NCI-H128 (cell line): ENCODE data around the gene APC.
"Not testable (repeated sequence)": the region's sequence is repeated elsewhere in the genome, so short reads cannot be mapped to it uniquely, and the experiment has no call there.

Source experiments
- DNase-seq: peaks from one replicate; lab custom pipeline; 2025; ENCODE audit not compliant: unreplicated experiment; lab: John Stamatoyannopoulos, UW

APC gene

GRCh38 chr5:112848116-112848811 is 110.6 kb downstream of the APC start:
- peak; percentile 1 for DNase-seq

DNA sequence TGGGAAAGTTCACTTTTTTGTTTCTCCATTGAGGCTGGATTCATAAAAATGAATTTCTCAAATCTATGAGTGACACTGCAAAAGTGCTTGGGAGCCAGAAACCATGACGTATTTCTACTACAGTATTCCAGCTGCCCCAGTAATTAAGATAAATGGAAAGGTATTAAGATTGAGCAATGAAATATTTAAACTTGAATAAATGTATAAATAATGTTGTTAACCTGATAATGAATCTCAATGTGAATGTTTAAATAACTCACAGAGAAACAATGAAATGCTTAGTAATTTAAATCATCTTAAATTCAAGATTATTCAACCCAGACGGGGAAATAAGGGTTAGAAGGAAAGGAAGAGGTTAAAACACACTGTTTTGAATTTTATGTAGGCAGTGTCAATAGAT is 112.2 kb downstream of the APC start:
- no peak for DNase-seq

DNA sequence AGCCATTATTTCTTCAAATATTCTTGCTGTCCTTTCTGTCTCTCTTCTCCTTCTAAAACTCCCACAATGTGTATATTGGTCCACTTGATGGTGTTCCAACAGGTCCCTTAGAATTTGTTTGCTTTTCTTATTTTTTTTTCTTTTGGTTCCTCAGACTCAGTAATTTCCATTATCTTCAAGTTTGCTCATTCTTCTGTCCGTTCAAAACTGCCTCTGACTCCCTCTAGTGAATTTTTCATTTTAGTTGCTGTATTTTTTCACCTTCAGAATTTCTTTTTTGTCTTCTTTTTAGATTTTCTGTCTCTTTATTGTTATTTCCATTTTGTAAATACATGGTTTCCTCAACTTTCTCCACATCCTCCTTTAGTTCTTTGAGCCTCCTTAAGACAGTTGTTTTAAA is 117.0 kb downstream of the APC start:
- DNase-seq, result no peak

GRCh38 chr5:112857866-112858265 is 120.2 kb downstream of the APC start:
- no peak for DNase-seq

DNA sequence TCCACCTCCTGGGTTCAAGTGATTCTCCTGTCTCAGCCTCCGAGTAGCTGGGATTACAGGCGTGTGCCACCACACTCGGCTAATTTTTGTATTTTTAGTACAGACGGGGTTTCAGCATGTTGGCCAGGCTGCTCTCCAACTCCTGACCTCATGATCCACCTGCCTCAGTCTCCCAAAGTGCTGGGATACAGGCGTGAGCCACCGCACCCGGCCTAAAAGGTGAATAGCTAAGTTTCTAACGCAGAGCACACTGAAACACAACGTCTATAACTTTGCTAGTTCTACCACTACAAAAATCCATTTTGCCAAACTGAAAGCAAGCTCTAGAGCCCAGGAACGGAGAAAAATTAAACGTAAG is 122.9 kb downstream of the APC start:
- not testable (repeated sequence) for DNase-seq

GRCh38 chr5:112860929-112861637 is 123.4 kb downstream of the APC start, which contains the start of gene SRP19:
SRP19 (plus strand) TSS chr5:112861287; CDS start chr5:112861377, 90 bp downstream.
- DNase-seq, result peak; percentile 81

- no peak for DNase-seq
These were observed 123.9 kb downstream of the APC start for GRCh38 chr5:112861638-112861985.

- no peak for DNase-seq
These were observed 124.4 kb downstream of the APC start for GRCh38 chr5:112862085-112862484.

DNA sequence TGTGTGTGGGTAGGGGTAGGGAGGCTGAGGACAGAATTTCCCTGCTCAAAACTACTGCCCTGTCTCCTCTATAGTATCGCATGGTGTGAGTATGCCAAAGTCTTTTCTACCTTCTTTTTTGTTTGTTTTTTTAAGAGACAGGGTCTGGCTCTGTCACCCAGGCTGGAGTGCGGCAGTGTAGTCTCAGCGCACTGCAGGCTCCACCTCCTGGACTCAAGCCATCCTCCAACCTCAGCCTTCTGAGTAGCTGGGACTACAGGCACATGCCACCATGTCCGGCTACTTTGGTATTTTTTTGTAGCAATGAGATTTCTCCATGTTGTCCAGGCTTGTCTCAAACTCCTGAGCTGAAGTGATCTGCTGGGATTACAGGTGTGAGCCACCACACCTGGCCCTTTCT is 125.9 kb downstream of the APC start:
- DNase-seq, result no peak

GRCh38 chr5:112865128-112865527 is 127.4 kb downstream of the APC start:
- DNase-seq, result no peak

GRCh38 chr5:112866739-112867138 is 129.1 kb downstream of the APC start:
- no peak for DNase-seq

DNA sequence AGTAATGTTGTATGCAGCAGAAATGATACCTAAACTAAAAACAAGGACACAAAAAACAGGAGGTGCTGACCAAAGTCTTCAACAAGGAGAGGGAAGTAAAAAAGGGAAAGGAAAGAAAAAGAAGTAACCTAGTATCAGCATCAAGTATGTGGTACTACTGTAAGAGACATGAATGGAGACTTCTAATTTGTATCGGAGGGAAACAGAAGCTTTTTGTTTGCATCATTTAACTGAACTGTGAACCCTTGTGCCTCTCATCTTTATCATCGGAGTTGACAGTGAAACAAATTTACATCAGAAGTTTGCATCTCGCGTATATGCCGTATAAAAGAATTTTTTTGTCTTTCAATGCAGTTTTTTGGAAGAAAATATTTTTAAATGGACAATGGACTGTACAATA is 129.7 kb downstream of the APC start:
- no peak for DNase-seq

DNA sequence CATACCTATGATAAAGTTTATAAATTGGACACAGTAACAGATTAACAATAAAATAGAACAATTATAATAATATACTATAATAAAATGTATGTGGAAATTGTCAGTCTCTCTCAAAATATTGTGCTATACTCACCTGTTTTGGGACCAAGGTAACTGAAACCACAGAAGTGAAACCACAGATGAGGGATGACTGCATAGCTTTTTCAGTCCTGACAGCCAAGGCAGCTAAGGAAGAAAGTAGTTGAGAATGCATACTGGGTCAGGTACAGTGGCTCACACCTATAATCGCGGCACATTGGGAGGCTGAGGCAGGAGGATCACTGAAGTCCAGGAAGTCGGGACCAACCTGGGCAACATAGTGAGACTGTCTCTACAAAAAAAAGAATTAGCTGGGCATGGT is 132.3 kb downstream of the APC start:
- no peak for DNase-seq

DNA sequence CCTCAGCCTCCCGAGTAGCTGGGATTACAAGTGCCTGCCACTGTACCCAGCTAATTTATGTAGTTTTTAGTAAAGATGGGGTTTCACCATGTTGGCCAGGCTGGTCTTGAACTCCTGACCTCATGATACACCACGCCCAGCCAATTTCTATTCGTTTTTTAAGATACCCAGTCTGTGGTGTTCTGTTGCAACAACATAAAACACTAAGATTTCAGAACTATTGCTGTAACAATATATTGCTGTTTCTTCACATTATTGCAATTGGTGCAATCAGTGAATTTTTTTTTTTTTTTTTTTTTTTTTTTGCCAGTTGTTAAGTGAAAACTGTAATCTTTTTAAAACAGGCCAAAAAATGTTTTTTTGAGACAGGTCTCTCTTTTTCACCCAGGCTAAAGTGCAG is 133.3 kb downstream of the APC start:
- DNase-seq, result no peak

DNA sequence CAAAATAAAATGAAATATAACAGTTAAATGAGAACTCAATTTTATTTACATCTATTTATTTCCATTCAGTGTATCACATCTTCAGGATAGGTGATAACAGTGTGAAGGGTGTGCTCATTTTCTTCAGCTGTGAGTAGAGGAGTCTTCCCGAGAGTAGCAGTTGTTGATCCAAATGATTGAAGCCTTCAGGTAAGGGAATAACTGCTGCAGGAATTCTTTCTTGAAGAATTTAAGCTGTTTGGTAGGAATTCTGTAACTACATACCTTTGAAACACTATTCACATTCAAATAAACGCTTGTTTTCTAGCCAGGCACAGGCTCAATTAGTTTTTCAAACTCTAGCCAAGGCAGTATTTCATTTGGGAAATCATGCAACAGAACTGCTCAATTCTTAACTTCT is 138.7 kb downstream of the APC start:
- no peak for DNase-seq

GRCh38 chr5:112878101-112878500 is 140.4 kb downstream of the APC start:
- DNase-seq, result no peak

GRCh38 chr5:112878760-112879159 is 141.1 kb downstream of the APC start:
- no peak for DNase-seq

GRCh38 chr5:112880219-112880964 is 142.7 kb downstream of the APC start:
- DNase-seq, result no peak

DNA sequence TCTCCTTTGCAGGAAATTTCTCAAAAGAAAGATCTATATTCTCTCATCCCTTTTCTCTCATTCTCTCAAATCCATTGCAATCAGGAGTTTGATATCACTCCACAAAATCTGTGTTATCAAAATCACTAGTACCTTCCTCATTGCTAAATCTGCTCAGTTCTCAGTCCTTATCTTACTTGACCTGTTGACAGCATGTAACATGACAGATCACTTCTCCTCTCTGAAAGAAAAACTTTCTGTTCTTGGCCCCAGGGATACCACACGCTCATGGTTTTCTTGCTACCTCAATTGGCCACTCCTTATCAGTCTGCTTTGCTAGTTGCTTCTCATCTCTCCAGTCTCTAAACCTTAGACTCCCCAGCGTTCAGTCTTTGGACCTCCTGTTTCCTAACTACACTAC is 145.5 kb downstream of the APC start:
- no peak for DNase-seq

GRCh38 chr5:112885001-112885400 is 147.3 kb downstream of the APC start:
- no peak for DNase-seq

GRCh38 chr5:112886975-112887374 is 149.3 kb downstream of the APC start:
- DNase-seq, result no peak

DNA sequence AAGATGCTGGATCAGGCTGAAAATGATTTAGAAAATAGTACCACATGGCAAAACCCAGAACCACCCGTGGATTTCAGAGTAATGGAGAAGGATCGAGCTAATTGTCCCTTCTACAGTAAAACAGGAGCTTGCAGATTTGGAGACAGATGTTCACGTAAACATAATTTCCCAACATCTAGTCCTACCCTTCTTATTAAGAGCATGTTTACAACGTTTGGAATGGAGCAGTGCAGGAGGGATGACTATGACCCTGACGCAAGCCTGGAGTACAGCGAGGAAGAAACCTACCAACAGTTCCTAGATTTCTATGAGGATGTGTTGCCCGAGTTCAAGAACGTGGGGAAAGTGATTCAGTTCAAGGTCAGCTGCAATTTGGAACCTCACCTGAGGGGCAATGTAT is 154.4 kb downstream of the APC start:
- not testable (repeated sequence) for DNase-seq
